Measurements from ENCODE around the gene OGN.
A peak's percentile ranks its signal among the peaks of the same experiment; 100 is the strongest.

Gene OGN

GRCh38 chr9:92341578-92341977 is 62.8 kb downstream of the OGN start:
- Histone ChIP-seq H2BK120ac (ENCODE audit: insufficient read depth, low read length, poor library complexity) (no peak overlapping the region), H2AK5ac (ENCODE audit: low read length) (no peak overlapping the region), H2BK5ac (ENCODE audit: low read depth, low read length, poor library complexity) (no peak overlapping the region), H4K8ac (ENCODE audit: low read depth, low read length) (no peak overlapping the region), H3K4me3 (ENCODE audit: low read depth, low read length) (no peak overlapping the region), H2BK12ac (ENCODE audit: low read length) (no peak overlapping the region), H3K27me3 (ENCODE audit: insufficient read depth, low read length) (no peaks in the 10 kb centered on the region), H3K18ac (ENCODE audit: low read length) (no peak overlapping the region), H3K79me2 (ENCODE audit: control insufficient read depth, insufficient read depth, low read length, poor library complexity) (no peaks in the 10 kb centered on the region), H3K27ac (ENCODE audit: low read depth, low read length) (no peak overlapping the region), H3K36me3 (ENCODE audit: control insufficient read depth in 1 of 2, insufficient read depth in 2 of 2, low read length in 2 of 2) (peaks cover 0 to 8% of the 10 kb centered on the region in 2 experiments), H4K12ac (ENCODE audit: low read depth, low read length) (no peak overlapping the region), H3K9me3 (ENCODE audit: insufficient read depth, low read depth, low read length) (peaks cover 3% of the 10 kb centered on the region), H3K4me2 (ENCODE audit: low read length) (no peak overlapping the region), H3K4ac (ENCODE audit: low read depth, low read length) (no peak overlapping the region), H3K4me1 (ENCODE audit: control insufficient read depth in 1 of 2, insufficient read depth in 2 of 2, low read length in 2 of 2) (no peaks in the 10 kb centered on the region), H3K9ac (ENCODE audit: low read length) (peak overlapping the region; percentile 34), H3K23ac (ENCODE audit: low read length) (no peak overlapping the region), H3K14ac (ENCODE audit: low read length) (no peak overlapping the region), H2AFZ (ENCODE audit: insufficient read depth, low read length, poor library complexity) (no peak overlapping the region), H4K91ac (ENCODE audit: low read depth, low read length) (no peak overlapping the region), H3K79me1 (ENCODE audit: low read length) (no peaks in the 10 kb centered on the region)
- WGBS (ENCODE audit: extremely low coverage, insufficient coverage, insufficient read length): no CpG with 5 or more reads among the region's 1 CpG
- no peak for DNase-seq

GRCh38 chr9:92333282-92333634 is 71.1 kb downstream of the OGN start:
- Histone ChIP-seq H3K4me1 (ENCODE audit: control insufficient read depth in 1 of 2, insufficient read depth in 2 of 2, low read length in 2 of 2) (no peaks in the 10 kb centered on the region), H4K12ac (ENCODE audit: low read depth, low read length) (no peak overlapping the region), H2BK5ac (ENCODE audit: low read depth, low read length, poor library complexity) (no peak overlapping the region), H3K14ac (ENCODE audit: low read length) (no peak overlapping the region), H3K36me3 (ENCODE audit: control insufficient read depth in 1 of 2, insufficient read depth in 2 of 2, low read length in 2 of 2) (peaks cover 0 to 5% of the 10 kb centered on the region in 2 experiments), H2BK120ac (ENCODE audit: insufficient read depth, low read length, poor library complexity) (no peak overlapping the region), H4K91ac (ENCODE audit: low read depth, low read length) (no peak overlapping the region), H3K4me3 (ENCODE audit: low read depth, low read length) (no peak overlapping the region), H3K18ac (ENCODE audit: low read length) (no peak overlapping the region), H3K79me1 (ENCODE audit: low read length) (no peaks in the 10 kb centered on the region), H3K9ac (ENCODE audit: low read length) (no peak overlapping the region), H3K23ac (ENCODE audit: low read length) (no peak overlapping the region), H2AFZ (ENCODE audit: insufficient read depth, low read length, poor library complexity) (no peak overlapping the region), H3K4me2 (ENCODE audit: low read length) (no peak overlapping the region), H3K4ac (ENCODE audit: low read depth, low read length) (no peak overlapping the region), H3K79me2 (ENCODE audit: control insufficient read depth, insufficient read depth, low read length, poor library complexity) (no peaks in the 10 kb centered on the region), H3K27me3 (ENCODE audit: insufficient read depth, low read length) (no peaks in the 10 kb centered on the region), H2BK12ac (ENCODE audit: low read length) (no peak overlapping the region), H3K9me3 (ENCODE audit: insufficient read depth, low read depth, low read length) (no peaks in the 10 kb centered on the region), H4K8ac (ENCODE audit: low read depth, low read length) (no peak overlapping the region), H3K27ac (ENCODE audit: low read depth, low read length) (no peak overlapping the region), H2AK5ac (ENCODE audit: low read length) (no peak overlapping the region)
- no CpG with 5 or more reads among the region's 2 CpGs for WGBS (ENCODE audit: extremely low coverage, insufficient coverage, insufficient read length)
- no peak for DNase-seq
